ENCODE data around the gene ZFP69B. TPM values are rescaled to one million over a fixed set of nuclear protein-coding genes. Genes with fewer than 3 reads are reported as not detected.

The ZFP69B gene
- total and polyA plus RNA-seq, 9 donors, result 2.0 to 5.0 (median 3.2) TPM

Other genes with a start within 250 kb of the ZFP69B start
- not detected for gene TMCO2, start 202.5 kb upstream of the ZFP69B start, total RNA-seq
- gene TMCO2, start 202.5 kb upstream of the ZFP69B start, polyA plus RNA-seq (ENCODE audit: insufficient read depth in 1 of 8, insufficient read length in 8 of 8, low replicate concordance in 1 of 8), result not detected
- gene ZMPSTE24, start 192.2 kb upstream of the ZFP69B start, total RNA-seq, result 20.3 TPM
- gene ZMPSTE24, start 192.2 kb upstream of the ZFP69B start, polyA plus RNA-seq (ENCODE audit: insufficient read depth in 1 of 8, insufficient read length in 8 of 8, low replicate concordance in 1 of 8), result 10 to 100 TPM; 23.3 to 32.7 (median 25.6) TPM
- 2.6 TPM for gene COL9A2, start 133.2 kb upstream of the ZFP69B start, total RNA-seq
- 1 to 10 TPM; 1.0 to 4.8 (median 1.7) TPM for gene COL9A2, start 133.2 kb upstream of the ZFP69B start, polyA plus RNA-seq (ENCODE audit: insufficient read depth in 1 of 8, insufficient read length in 8 of 8, low replicate concordance in 1 of 8)
- 14.0 TPM for gene SMAP2, start 76.7 kb upstream of the ZFP69B start, total RNA-seq
- 10 to 100 TPM; 15.0 to 20.1 (median 17.3) TPM for gene SMAP2, start 76.7 kb upstream of the ZFP69B start, polyA plus RNA-seq (ENCODE audit: insufficient read depth in 1 of 8, insufficient read length in 8 of 8, low replicate concordance in 1 of 8)
- gene ZFP69, start 26.8 kb downstream of the ZFP69B start, total RNA-seq, result 4.0 TPM
- 1 to 10 TPM; 4.2 to 5.6 (median 4.5) TPM for gene ZFP69, start 26.8 kb downstream of the ZFP69B start, polyA plus RNA-seq (ENCODE audit: insufficient read depth in 1 of 8, insufficient read length in 8 of 8, low replicate concordance in 1 of 8)
- 7.5 TPM for gene EXO5, start 58.3 kb downstream of the ZFP69B start, total RNA-seq
- 10 to 100 TPM in 2 of 8 donors, 1 to 10 TPM in 6; 7.3 to 10.4 (median 8.9) TPM for gene EXO5, start 58.3 kb downstream of the ZFP69B start, polyA plus RNA-seq (ENCODE audit: insufficient read depth in 1 of 8, insufficient read length in 8 of 8, low replicate concordance in 1 of 8)
- gene ZNF684, start 81.2 kb downstream of the ZFP69B start, total RNA-seq, result 6.0 TPM
- 1 to 10 TPM; 3.3 to 5.1 (median 3.6) TPM for gene ZNF684, start 81.2 kb downstream of the ZFP69B start, polyA plus RNA-seq (ENCODE audit: insufficient read depth in 1 of 8, insufficient read length in 8 of 8, low replicate concordance in 1 of 8)
- gene RIMS3, start 215.2 kb downstream of the ZFP69B start, total RNA-seq, result 0.49 TPM
- under 1 TPM; 0.44 to 0.99 (median 0.62) TPM for gene RIMS3, start 215.2 kb downstream of the ZFP69B start, polyA plus RNA-seq (ENCODE audit: insufficient read depth in 1 of 8, insufficient read length in 8 of 8, low replicate concordance in 1 of 8)
- 35.7 TPM for gene NFYC, start 241.2 kb downstream of the ZFP69B start, total RNA-seq
- gene NFYC, start 241.2 kb downstream of the ZFP69B start, polyA plus RNA-seq (ENCODE audit: insufficient read depth in 1 of 8, insufficient read length in 8 of 8, low replicate concordance in 1 of 8), result 10 to 100 TPM; 52.6 to 66.4 (median 60.4) TPM

Measured in muscle of leg (tissue), 9 donors.